ENCODE results near the gene CACNA2D3.

Gene CACNA2D3

DNA sequence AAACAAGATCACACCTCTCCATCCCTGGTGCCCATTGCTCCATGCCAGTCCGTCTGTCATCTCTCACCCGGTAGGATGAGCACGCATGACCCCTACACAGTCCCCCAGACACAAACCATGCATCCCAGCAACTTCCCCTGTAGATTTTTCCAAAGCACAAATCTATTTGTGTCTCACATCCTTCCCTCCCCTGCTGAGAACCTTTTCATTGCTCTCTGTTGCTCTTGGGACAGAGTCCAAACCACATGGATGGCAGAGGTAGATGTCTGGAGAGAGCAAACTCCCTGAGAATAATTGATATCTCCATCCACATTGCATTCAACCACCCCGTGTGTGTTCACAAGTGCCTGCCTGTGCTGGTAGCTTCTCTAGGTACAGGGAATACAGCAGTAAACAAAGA lies 835.4 kb downstream of the CACNA2D3 start:
- no peak for DNase-seq (ENCODE audit: extremely low spot score)
- ChIA-PET CTCF (no interaction called here), POLR2A (no interaction called here)
- TF ChIP-seq CTBP1 (IDR thresholded peaks at IDR 0.05; ENCODE audit: borderline replicate concordance) (no peak), ZNF384 (IDR thresholded peaks at IDR 0.05) (no peak), HDGF (IDR thresholded peaks at IDR 0.05; ENCODE audit: borderline replicate concordance) (no peak), SP1 (IDR thresholded peaks at IDR 0.05) (no peak), L3MBTL2 (conservative IDR thresholded peaks at IDR 0.05) (no peak)

GRCh38 chr3:54960082-54960481 lies 837.7 kb downstream of the CACNA2D3 start:
- TF ChIP-seq SP1 (IDR thresholded peaks at IDR 0.05) (no peak), ELF4 (IDR thresholded peaks at IDR 0.05) (no peak), ARNT (IDR thresholded peaks at IDR 0.05) (no peak), SUZ12 (IDR thresholded peaks at IDR 0.05) (no peak), HDGF (IDR thresholded peaks at IDR 0.05; ENCODE audit: borderline replicate concordance) (no peak), PKNOX1 (IDR thresholded peaks at IDR 0.05) (no peak), CTBP1 (IDR thresholded peaks at IDR 0.05; ENCODE audit: borderline replicate concordance) (no peak), ZNF384 (IDR thresholded peaks at IDR 0.05) (no peak), NFRKB (IDR thresholded peaks at IDR 0.05) (no peak), FOXK2 (IDR thresholded peaks at IDR 0.05) (no peak), FOXA1 (IDR thresholded peaks at IDR 0.05) (no peak), FOXM1 (IDR thresholded peaks at IDR 0.05; ENCODE audit: borderline replicate concordance) (no peak), BHLHE40 (IDR thresholded peaks at IDR 0.05; ENCODE audit: borderline replicate concordance) (no peak), L3MBTL2 (conservative IDR thresholded peaks at IDR 0.05) (no peak), LEF1 (IDR thresholded peaks at IDR 0.05; ENCODE audit: borderline replicate concordance) (no peak), TARDBP (IDR thresholded peaks at IDR 0.05) (no peak)
- ChIA-PET POLR2A (no interaction called here), CTCF (interaction anchor here (0.7 kb wide), 1 partner anchor 83 kb away, joined by 3 read pairs; no protein-coding TSS in a partner anchor)
- DNase-seq (ENCODE audit: extremely low spot score): no peak

GRCh38 chr3:54960701-54961100 lies 838.3 kb downstream of the CACNA2D3 start:
- POLR2A ChIA-PET: no interaction called here
- TF ChIP-seq BHLHE40 (IDR thresholded peaks at IDR 0.05; ENCODE audit: borderline replicate concordance) (no peak), FOXK2 (IDR thresholded peaks at IDR 0.05) (no peak), ARNT (IDR thresholded peaks at IDR 0.05) (no peak), SP1 (IDR thresholded peaks at IDR 0.05) (no peak), TARDBP (IDR thresholded peaks at IDR 0.05) (no peak), SUZ12 (IDR thresholded peaks at IDR 0.05) (no peak)
- CTCF ChIA-PET: interaction anchor here (0.7 kb wide), 1 partner anchor 84 kb away, joined by 3 read pairs; no protein-coding TSS in a partner anchor
- no peak for DNase-seq (ENCODE audit: extremely low spot score)

DNA sequence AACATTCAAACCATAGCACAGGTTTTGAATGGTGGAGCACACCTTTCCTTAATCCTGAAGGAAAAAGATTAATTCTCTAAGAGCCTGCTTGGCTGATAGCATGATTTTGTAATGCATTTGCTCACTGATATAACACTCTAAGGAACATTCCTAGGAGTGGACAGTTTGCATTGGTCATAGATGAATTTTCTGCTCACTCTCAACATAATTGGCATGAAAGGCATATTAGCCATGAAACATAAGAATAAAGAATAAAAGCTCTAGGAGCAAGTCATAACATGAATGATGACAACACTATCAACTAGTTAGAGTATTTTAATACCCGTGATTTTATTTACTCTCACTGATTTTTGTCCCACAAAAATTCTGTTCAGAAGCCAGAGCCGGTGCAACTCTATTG lies 839.8 kb downstream of the CACNA2D3 start:
- ChIA-PET CTCF (no interaction called here), POLR2A (no interaction called here)
- no peak for TF ChIP-seq SUZ12 (IDR thresholded peaks at IDR 0.05)
- TF ChIP-seq BHLHE40 (IDR thresholded peaks at IDR 0.05; ENCODE audit: borderline replicate concordance): no peak
- TF ChIP-seq FOXA1 (IDR thresholded peaks at IDR 0.05): no peak
- TF ChIP-seq FOXM1 (IDR thresholded peaks at IDR 0.05; ENCODE audit: borderline replicate concordance): no peak
- no peak for TF ChIP-seq PKNOX1 (IDR thresholded peaks at IDR 0.05)
- TF ChIP-seq ZNF384 (IDR thresholded peaks at IDR 0.05): no peak
- no peak for TF ChIP-seq ELF4 (IDR thresholded peaks at IDR 0.05)
- TF ChIP-seq L3MBTL2 (conservative IDR thresholded peaks at IDR 0.05): no peak
- TF ChIP-seq CTBP1 (IDR thresholded peaks at IDR 0.05; ENCODE audit: borderline replicate concordance): no peak
- TF ChIP-seq TARDBP (IDR thresholded peaks at IDR 0.05): no peak
- no peak for TF ChIP-seq HDGF (IDR thresholded peaks at IDR 0.05; ENCODE audit: borderline replicate concordance)
- no peak for TF ChIP-seq SP1 (IDR thresholded peaks at IDR 0.05)
- no peak for TF ChIP-seq LEF1 (IDR thresholded peaks at IDR 0.05; ENCODE audit: borderline replicate concordance)
- TF ChIP-seq FOXK2 (IDR thresholded peaks at IDR 0.05): no peak
- no peak for TF ChIP-seq ARNT (IDR thresholded peaks at IDR 0.05)
- no peak for TF ChIP-seq NFRKB (IDR thresholded peaks at IDR 0.05)
- no peak for DNase-seq (ENCODE audit: extremely low spot score)

DNA sequence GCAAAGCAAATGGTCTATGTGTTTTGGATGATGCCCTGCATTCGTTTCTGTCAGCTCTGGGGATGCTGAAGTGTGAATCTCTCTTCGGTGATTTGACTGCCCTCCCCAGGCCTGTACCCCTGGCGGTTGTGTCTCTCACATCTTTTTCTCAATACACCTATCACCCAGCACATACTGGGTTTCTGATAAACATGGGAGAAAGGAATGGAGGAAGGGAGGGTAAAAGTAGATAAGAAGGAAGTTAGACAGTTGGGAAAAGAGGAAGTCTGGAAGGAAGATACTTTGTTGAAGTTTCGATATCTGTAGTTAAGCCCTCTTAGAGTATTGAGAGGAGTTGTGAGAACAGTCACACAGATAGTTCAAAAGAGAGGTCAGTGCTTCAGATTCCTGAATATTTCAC lies 841.3 kb downstream of the CACNA2D3 start:
- POLR2A ChIA-PET: no interaction called here
- DNase-seq (ENCODE audit: extremely low spot score): no peak

DNA sequence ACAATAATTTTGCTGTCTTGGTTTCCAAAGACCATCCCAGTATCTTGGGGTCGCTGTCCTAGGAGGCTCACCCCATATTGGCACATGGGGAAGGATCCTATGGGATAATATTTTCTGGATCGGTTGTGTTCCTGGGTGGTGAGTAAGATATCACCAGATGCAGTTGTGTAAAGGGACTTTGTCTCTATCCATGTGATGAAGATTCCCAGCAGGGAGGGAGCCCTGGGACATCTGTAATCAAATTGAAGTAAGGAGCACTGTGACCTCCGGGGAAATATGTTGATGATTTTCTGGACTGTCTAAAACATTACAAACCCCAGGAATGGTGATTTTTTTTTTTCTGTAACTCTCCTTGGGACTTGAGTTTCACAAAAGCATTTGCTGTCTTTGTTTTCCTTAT lies 841.7 kb downstream of the CACNA2D3 start:
- POLR2A ChIA-PET: no interaction called here
- TF ChIP-seq NFRKB (IDR thresholded peaks at IDR 0.05): no peak
- TF ChIP-seq ARNT (IDR thresholded peaks at IDR 0.05): no peak
- TF ChIP-seq BHLHE40 (IDR thresholded peaks at IDR 0.05; ENCODE audit: borderline replicate concordance): no peak
- no peak for TF ChIP-seq SUZ12 (IDR thresholded peaks at IDR 0.05)
- TF ChIP-seq ZNF384 (IDR thresholded peaks at IDR 0.05): no peak
- no peak for TF ChIP-seq L3MBTL2 (conservative IDR thresholded peaks at IDR 0.05)
- no peak for TF ChIP-seq HDGF (IDR thresholded peaks at IDR 0.05; ENCODE audit: borderline replicate concordance)
- no peak for TF ChIP-seq FOXM1 (IDR thresholded peaks at IDR 0.05; ENCODE audit: borderline replicate concordance)
- no peak for TF ChIP-seq CTBP1 (IDR thresholded peaks at IDR 0.05; ENCODE audit: borderline replicate concordance)
- TF ChIP-seq FOXK2 (IDR thresholded peaks at IDR 0.05): no peak
- TF ChIP-seq PKNOX1 (IDR thresholded peaks at IDR 0.05): no peak
- TF ChIP-seq SP1 (IDR thresholded peaks at IDR 0.05): no peak
- no peak for TF ChIP-seq LEF1 (IDR thresholded peaks at IDR 0.05; ENCODE audit: borderline replicate concordance)
- no peak for TF ChIP-seq ELF4 (IDR thresholded peaks at IDR 0.05)
- TF ChIP-seq TARDBP (IDR thresholded peaks at IDR 0.05): no peak
- no peak for TF ChIP-seq FOXA1 (IDR thresholded peaks at IDR 0.05)
- CTCF ChIA-PET: interaction anchor here (0.6 kb wide), 1 partner anchor 9 kb away, joined by 3 read pairs; no protein-coding TSS in a partner anchor
- no peak for DNase-seq (ENCODE audit: extremely low spot score)

More for the DNA sequence above, 841.3 kb downstream of the CACNA2D3 start:
- CTCF ChIA-PET: no interaction called here
- no peak for TF ChIP-seq LEF1 (IDR thresholded peaks at IDR 0.05; ENCODE audit: borderline replicate concordance)
- TF ChIP-seq FOXK2 (IDR thresholded peaks at IDR 0.05): no peak
- no peak for TF ChIP-seq TARDBP (IDR thresholded peaks at IDR 0.05)
- no peak for TF ChIP-seq HDGF (IDR thresholded peaks at IDR 0.05; ENCODE audit: borderline replicate concordance)

Measured in HEK293T (cell line).